Measurements from ENCODE around the gene HOXC5. TPM values are rescaled to one million over a fixed set of nuclear protein-coding genes. Genes with fewer than 3 reads are reported as not detected.

HOXC5 gene
- total RNA-seq, 2 experiments from 2014 or later = not detected

DNA sequence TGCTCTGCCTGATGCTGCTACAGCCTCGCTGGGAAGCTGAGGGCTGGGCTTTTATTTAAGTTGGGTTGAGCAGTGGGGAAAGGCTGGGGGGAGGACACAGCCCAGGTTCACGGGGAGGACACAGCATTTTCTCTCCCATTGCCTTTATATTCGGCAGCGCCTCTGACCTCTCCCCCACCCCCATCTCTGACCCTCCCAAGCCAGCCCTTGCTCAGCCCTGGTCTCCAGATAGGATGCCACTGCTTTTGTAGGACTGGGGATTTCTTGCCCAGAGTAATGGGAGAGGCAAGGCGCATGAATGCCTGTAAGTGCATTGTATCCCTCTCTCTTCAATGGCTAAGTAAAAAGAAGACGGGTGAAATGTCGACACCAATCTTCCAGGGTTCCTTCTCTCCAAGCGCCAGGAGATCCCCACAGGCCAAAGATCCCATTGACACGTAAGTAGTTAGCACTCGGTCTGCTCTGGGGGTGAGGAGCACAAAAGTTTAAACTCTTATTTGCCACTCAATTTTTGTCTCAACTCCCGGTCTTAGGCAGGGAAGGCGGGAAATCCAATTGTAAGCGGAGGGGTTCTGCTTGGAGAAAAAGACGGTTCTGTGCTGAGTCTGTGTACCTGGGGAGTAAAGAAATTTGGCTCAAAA, 25.4 kb downstream of the HOXC5 start:
- no peak overlapping the region for H2AFZ ChIP-seq (ENCODE audit: low read length)
- no peak overlapping the region for H3K27ac ChIP-seq (ENCODE audit: low read depth, low read length, poor library complexity, severe bottlenecking)
- ChIA-PET CTCF (ENCODE audit: unreplicated experiment) (no interaction called here), POLR2A (no interaction called here)
- no peak overlapping the region for H3K4me2 ChIP-seq (ENCODE audit: low read length)
- no peak for TF ChIP-seq EZH2phosphoT487 (IDR thresholded peaks at IDR 0.05; ENCODE audit: borderline replicate concordance, low read depth, low read length)
- peaks cover 19% of the 10 kb centered on the region for H3K4me1 ChIP-seq (ENCODE audit: insufficient read depth, low read length, poor library complexity, severe bottlenecking)
- BruUV-seq (replicated peaks) = no TSS peak
- no peaks in the 10 kb centered on the region for H3K9me2 ChIP-seq (ENCODE audit: insufficient read depth, low read length)
- H3K9me3 ChIP-seq (ENCODE audit: low read length) = no peaks in the 10 kb centered on the region
- peaks cover 20% of the 10 kb centered on the region; the same call in 1 of the 2 replicates for H3K36me3 ChIP-seq (ENCODE audit: insufficient read depth, low read length)
- peaks cover 21% of the 10 kb centered on the region for H3K79me2 ChIP-seq (ENCODE audit: insufficient read depth, low read depth, low read length)
- intact Hi-C loops (cut with micrococcal nuclease; ENCODE audit: unreplicated experiment) = no loop called here
- no peak for DNase-seq (ENCODE audit: low spot score)
- 0 out of 2 replicates have a peak, but pooled peaks cover 4% of the 10 kb centered on the region for H4K20me1 ChIP-seq (ENCODE audit: insufficient read depth, low read length)
- no peak overlapping the region for H3K4me3 ChIP-seq (ENCODE audit: low read depth, low read length, poor library complexity, severe bottlenecking)

- H4K20me1 ChIP-seq (ENCODE audit: insufficient read depth, low read length) = 0 out of 2 replicates have a peak, but pooled peaks cover 4% of the 10 kb centered on the region
- CTCF ChIA-PET (ENCODE audit: unreplicated experiment) = no interaction called here
- H3K4me3 ChIP-seq (ENCODE audit: low read depth, low read length, poor library complexity, severe bottlenecking) = no peak overlapping the region
- no peaks in the 10 kb centered on the region for H3K9me2 ChIP-seq (ENCODE audit: insufficient read depth, low read length)
- no peak overlapping the region for H3K4me2 ChIP-seq (ENCODE audit: low read length)
- H3K9me3 ChIP-seq (ENCODE audit: low read length) = no peaks in the 10 kb centered on the region
- POLR2A ChIA-PET = no interaction called here
- TF ChIP-seq, protein P1, sequence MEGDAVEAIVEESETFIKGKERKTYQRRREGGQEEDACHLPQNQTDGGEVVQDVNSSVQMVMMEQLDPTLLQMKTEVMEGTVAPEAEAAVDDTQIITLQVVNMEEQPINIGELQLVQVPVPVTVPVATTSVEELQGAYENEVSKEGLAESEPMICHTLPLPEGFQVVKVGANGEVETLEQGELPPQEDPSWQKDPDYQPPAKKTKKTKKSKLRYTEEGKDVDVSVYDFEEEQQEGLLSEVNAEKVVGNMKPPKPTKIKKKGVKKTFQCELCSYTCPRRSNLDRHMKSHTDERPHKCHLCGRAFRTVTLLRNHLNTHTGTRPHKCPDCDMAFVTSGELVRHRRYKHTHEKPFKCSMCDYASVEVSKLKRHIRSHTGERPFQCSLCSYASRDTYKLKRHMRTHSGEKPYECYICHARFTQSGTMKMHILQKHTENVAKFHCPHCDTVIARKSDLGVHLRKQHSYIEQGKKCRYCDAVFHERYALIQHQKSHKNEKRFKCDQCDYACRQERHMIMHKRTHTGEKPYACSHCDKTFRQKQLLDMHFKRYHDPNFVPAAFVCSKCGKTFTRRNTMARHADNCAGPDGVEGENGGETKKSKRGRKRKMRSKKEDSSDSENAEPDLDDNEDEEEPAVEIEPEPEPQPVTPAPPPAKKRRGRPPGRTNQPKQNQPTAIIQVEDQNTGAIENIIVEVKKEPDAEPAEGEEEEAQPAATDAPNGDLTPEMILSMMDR (conservative IDR thresholded peaks at IDR 0.05; ENCODE audit: low read length) = no peak
- no peak for TF ChIP-seq EZH2phosphoT487 (IDR thresholded peaks at IDR 0.05; ENCODE audit: borderline replicate concordance, low read depth, low read length)
- H3K27ac ChIP-seq (ENCODE audit: low read depth, low read length, poor library complexity, severe bottlenecking) = no peak overlapping the region
- H3K79me2 ChIP-seq (ENCODE audit: insufficient read depth, low read depth, low read length) = peaks cover 13% of the 10 kb centered on the region
- no peak overlapping the region for H2AFZ ChIP-seq (ENCODE audit: low read length)
- peaks cover 18% of the 10 kb centered on the region for H3K4me1 ChIP-seq (ENCODE audit: insufficient read depth, low read length, poor library complexity, severe bottlenecking)
- intact Hi-C loops (cut with micrococcal nuclease; ENCODE audit: unreplicated experiment) = no loop called here
- no peak for DNase-seq (ENCODE audit: low spot score)
- peaks cover 20% of the 10 kb centered on the region; the same call in 1 of the 2 replicates for H3K36me3 ChIP-seq (ENCODE audit: insufficient read depth, low read length)
- BruUV-seq (replicated peaks) = no TSS peak
These were observed 26.8 kb downstream of the HOXC5 start for GRCh38 chr12:54059668-54060067.

DNA sequence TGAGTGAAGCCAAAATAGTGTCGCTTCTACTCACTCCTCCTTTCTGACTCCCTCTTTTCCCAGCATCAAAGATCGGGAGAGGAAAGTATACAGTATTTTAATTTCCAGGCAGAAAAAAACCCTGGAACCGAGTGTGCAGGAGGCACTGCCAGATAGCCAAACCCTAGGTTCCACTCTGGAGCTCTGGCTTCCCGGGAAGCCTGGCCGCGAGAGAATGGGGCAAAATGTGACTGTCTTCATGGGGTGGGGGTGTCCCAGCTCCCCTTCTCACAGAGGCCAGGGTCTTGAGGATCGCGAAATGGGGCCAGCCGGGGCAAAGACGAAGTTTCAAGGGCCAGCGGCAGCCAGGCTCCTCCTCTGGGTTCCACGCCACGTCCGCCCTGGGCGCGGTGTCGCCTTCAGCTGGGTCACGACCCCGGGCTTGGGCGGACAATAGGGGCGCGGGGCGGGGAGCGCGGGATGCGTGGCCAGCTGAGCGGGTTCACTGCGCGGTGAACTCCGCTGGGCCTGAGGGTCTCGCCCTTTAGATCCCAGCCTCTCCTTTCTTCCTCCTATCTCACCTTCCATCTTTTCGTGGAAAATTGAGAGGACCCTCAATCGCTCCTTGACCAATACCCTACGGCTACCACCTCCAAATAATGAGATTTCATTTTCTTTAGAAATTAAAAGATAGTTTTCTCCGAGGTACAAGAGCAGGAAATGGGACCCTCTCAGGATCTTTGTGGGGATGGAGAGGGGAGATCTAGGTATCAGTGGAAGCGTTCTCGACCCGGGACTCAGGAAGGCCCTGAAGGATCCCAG, 27.5 kb downstream of the HOXC5 start:
- POLR2A ChIA-PET = no interaction called here
- peaks cover 7% of the 10 kb centered on the region; the same call in 1 of the 2 replicates for H3K79me2 ChIP-seq (ENCODE audit: insufficient read depth, low read depth, low read length)

More for the DNA sequence above, 27.5 kb downstream of the HOXC5 start:
- H3K4me1 ChIP-seq (ENCODE audit: insufficient read depth, low read length, poor library complexity, severe bottlenecking) = peaks cover 12% of the 10 kb centered on the region
- CTCF ChIA-PET (ENCODE audit: unreplicated experiment) = no interaction called here
- H3K9me2 ChIP-seq (ENCODE audit: insufficient read depth, low read length) = no peaks in the 10 kb centered on the region
- intact Hi-C loops (cut with micrococcal nuclease; ENCODE audit: unreplicated experiment) = no loop called here
- H3K27ac ChIP-seq (ENCODE audit: low read depth, low read length, poor library complexity, severe bottlenecking) = no peak overlapping the region
- BruUV-seq (replicated peaks) = no TSS peak
- H3K4me2 ChIP-seq (ENCODE audit: low read length) = no peak overlapping the region
- H3K36me3 ChIP-seq (ENCODE audit: insufficient read depth, low read length) = peaks cover 20% of the 10 kb centered on the region; the same call in 1 of the 2 replicates
- DNase-seq (ENCODE audit: low spot score) = no peak
- H3K4me3 ChIP-seq (ENCODE audit: low read depth, low read length, poor library complexity, severe bottlenecking) = no peak overlapping the region
- H2AFZ ChIP-seq (ENCODE audit: low read length) = no peak overlapping the region
- TF ChIP-seq, protein P1 (conservative IDR thresholded peaks at IDR 0.05; ENCODE audit: low read length) = no peak
- TF ChIP-seq EZH2phosphoT487 (IDR thresholded peaks at IDR 0.05; ENCODE audit: borderline replicate concordance, low read depth, low read length) = no peak
- no peaks in the 10 kb centered on the region for H3K9me3 ChIP-seq (ENCODE audit: low read length)
- 0 out of 2 replicates have a peak, but pooled peaks cover 3% of the 10 kb centered on the region for H4K20me1 ChIP-seq (ENCODE audit: insufficient read depth, low read length)

All from OCI-LY7 (cell line).